Measurements from ENCODE around the gene ENTREP3. TPM values are rescaled to one million over a fixed set of nuclear protein-coding genes. Genes with fewer than 3 reads are reported as not detected.

ENTREP3 gene
- total RNA-seq, 1 experiment from 2014 or later: 20.7 TPM

- peak; percentile 99 for DNase-seq
- peak within 1 kb of the TSS; percentile 77 for H3K4me2 ChIP-seq (ENCODE audit: low read depth, low read length, poor library complexity, severe bottlenecking)
- H3K4me3 ChIP-seq (ENCODE audit: low read length): peak within 1 kb of the TSS; percentile 72
- peaks cover 21% of the 10 kb centered on the region for H3K36me3 ChIP-seq (ENCODE audit: insufficient read depth, low read length)
- no peaks in the 10 kb centered on the region for H3K27me3 ChIP-seq (ENCODE audit: low read length)
- no peaks in the 10 kb centered on the region for H3K9me3 ChIP-seq (ENCODE audit: low read length)
- peaks cover 8% of the 10 kb centered on the region; the same call in 1 of the 2 replicates for H4K20me1 ChIP-seq (ENCODE audit: insufficient read depth, low read depth, low read length)
- H3K79me2 ChIP-seq (ENCODE audit: low read length): peaks cover 32% of the 10 kb centered on the region
- peak within 1 kb of the TSS; percentile 76 for H3K9ac ChIP-seq (ENCODE audit: low read length)
- 0 out of 2 replicates have a peak within 1 kb of the TSS, but pooled peaks have one; percentile 51 for H2AFZ ChIP-seq (ENCODE audit: low read length)
- H3K9me2 ChIP-seq (replicated peaks; ENCODE audit: insufficient read depth, low read length): no peaks in the 10 kb centered on the region
- H3K4me1 ChIP-seq (ENCODE audit: low read length): peaks cover 29% of the 10 kb centered on the region
- peak within 1 kb of the TSS; percentile 78 for H3K27ac ChIP-seq (ENCODE audit: low read length)
Measured at GRCh38 chr1:155273343-155274245, 18.3 kb upstream of the ENTREP3 start, which contains the start of gene CLK2. Gene CLK2 (minus strand): TSS chr1:155273504. CDS start chr1:155270977, 2,527 bp downstream.

- Histone ChIP-seq H3K4me2 (ENCODE audit: low read depth, low read length, poor library complexity, severe bottlenecking) (peak overlapping the region; percentile 77), H4K20me1 (ENCODE audit: insufficient read depth, low read depth, low read length) (peaks cover 8% of the 10 kb centered on the region; the same call in 1 of the 2 replicates), H3K4me1 (ENCODE audit: low read length) (peaks cover 21% of the 10 kb centered on the region), H3K9me3 (ENCODE audit: low read length) (no peaks in the 10 kb centered on the region), H3K79me2 (ENCODE audit: low read length) (peaks cover 32% of the 10 kb centered on the region), H3K9me2 (replicated peaks; ENCODE audit: insufficient read depth, low read length) (no peaks in the 10 kb centered on the region), H3K4me3 (ENCODE audit: low read length) (peak overlapping the region; percentile 72), H3K36me3 (ENCODE audit: insufficient read depth, low read length) (peaks cover 29% of the 10 kb centered on the region), H3K9ac (ENCODE audit: low read length) (peak overlapping the region; percentile 76), H3K27me3 (ENCODE audit: low read length) (no peaks in the 10 kb centered on the region), H2AFZ (ENCODE audit: low read length) (no peak overlapping the region), H3K27ac (ENCODE audit: low read length) (peak overlapping the region; percentile 78)
- peak; percentile 82 for DNase-seq
Measured at GRCh38 chr1:155272466-155273342, 17.4 kb upstream of the ENTREP3 start.

GRCh38 chr1:155269381-155269780 lies 14.1 kb upstream of the ENTREP3 start:
- Histone ChIP-seq H3K4me1 (ENCODE audit: low read length) (peaks cover 17% of the 10 kb centered on the region), H3K79me2 (ENCODE audit: low read length) (peaks cover 32% of the 10 kb centered on the region), H3K9me3 (ENCODE audit: low read length) (no peaks in the 10 kb centered on the region), H4K20me1 (ENCODE audit: insufficient read depth, low read depth, low read length) (peaks cover 8% of the 10 kb centered on the region; the same call in 1 of the 2 replicates), H3K27me3 (ENCODE audit: low read length) (no peaks in the 10 kb centered on the region), H3K27ac (ENCODE audit: low read length) (no peak overlapping the region), H3K36me3 (ENCODE audit: insufficient read depth, low read length) (peaks cover 49% of the 10 kb centered on the region), H3K9ac (ENCODE audit: low read length) (no peak overlapping the region), H3K4me3 (ENCODE audit: low read length) (no peak overlapping the region), H3K4me2 (ENCODE audit: low read depth, low read length, poor library complexity, severe bottlenecking) (no peak overlapping the region), H2AFZ (ENCODE audit: low read length) (no peak overlapping the region), H3K9me2 (replicated peaks; ENCODE audit: insufficient read depth, low read length) (no peaks in the 10 kb centered on the region)
- no peak for DNase-seq

GRCh38 chr1:155268630-155269029 lies 13.3 kb upstream of the ENTREP3 start:
- Histone ChIP-seq H2AFZ (ENCODE audit: low read length) (no peak overlapping the region), H3K27ac (ENCODE audit: low read length) (no peak overlapping the region), H3K9ac (ENCODE audit: low read length) (no peak overlapping the region), H3K4me2 (ENCODE audit: low read depth, low read length, poor library complexity, severe bottlenecking) (no peak overlapping the region), H3K9me2 (replicated peaks; ENCODE audit: insufficient read depth, low read length) (no peaks in the 10 kb centered on the region), H3K79me2 (ENCODE audit: low read length) (peaks cover 30% of the 10 kb centered on the region), H3K9me3 (ENCODE audit: low read length) (no peaks in the 10 kb centered on the region), H3K4me1 (ENCODE audit: low read length) (peaks cover 13% of the 10 kb centered on the region), H3K36me3 (ENCODE audit: insufficient read depth, low read length) (peaks cover 56% of the 10 kb centered on the region), H3K27me3 (ENCODE audit: low read length) (no peaks in the 10 kb centered on the region), H3K4me3 (ENCODE audit: low read length) (no peak overlapping the region), H4K20me1 (ENCODE audit: insufficient read depth, low read depth, low read length) (peaks cover 8% of the 10 kb centered on the region; the same call in 1 of the 2 replicates)
- DNase-seq: no peak

GRCh38 chr1:155267373-155267772 lies 12.1 kb upstream of the ENTREP3 start:
- Histone ChIP-seq H3K27ac (ENCODE audit: low read length) (no peak overlapping the region), H2AFZ (ENCODE audit: low read length) (no peak overlapping the region), H3K4me3 (ENCODE audit: low read length) (no peak overlapping the region), H3K9me2 (replicated peaks; ENCODE audit: insufficient read depth, low read length) (no peaks in the 10 kb centered on the region), H3K79me2 (ENCODE audit: low read length) (peaks cover 18% of the 10 kb centered on the region), H3K9me3 (ENCODE audit: low read length) (no peaks in the 10 kb centered on the region), H3K9ac (ENCODE audit: low read length) (no peak overlapping the region), H3K4me1 (ENCODE audit: low read length) (peaks cover 16% of the 10 kb centered on the region), H3K4me2 (ENCODE audit: low read depth, low read length, poor library complexity, severe bottlenecking) (no peak overlapping the region), H3K36me3 (ENCODE audit: insufficient read depth, low read length) (peaks cover 61% of the 10 kb centered on the region), H4K20me1 (ENCODE audit: insufficient read depth, low read depth, low read length) (peaks cover 6% of the 10 kb centered on the region; the same call in 1 of the 2 replicates), H3K27me3 (ENCODE audit: low read length) (no peaks in the 10 kb centered on the region)
- DNase-seq: no peak

GRCh38 chr1:155266553-155266952 lies 11.3 kb upstream of the ENTREP3 start:
- Histone ChIP-seq H3K79me2 (ENCODE audit: low read length) (peaks cover 14% of the 10 kb centered on the region), H3K27ac (ENCODE audit: low read length) (no peak overlapping the region), H3K9me2 (replicated peaks; ENCODE audit: insufficient read depth, low read length) (no peaks in the 10 kb centered on the region), H3K9me3 (ENCODE audit: low read length) (no peaks in the 10 kb centered on the region), H3K36me3 (ENCODE audit: insufficient read depth, low read length) (peaks cover 59% of the 10 kb centered on the region), H3K27me3 (ENCODE audit: low read length) (no peaks in the 10 kb centered on the region), H2AFZ (ENCODE audit: low read length) (no peak overlapping the region), H3K9ac (ENCODE audit: low read length) (no peak overlapping the region), H4K20me1 (ENCODE audit: insufficient read depth, low read depth, low read length) (0 out of 2 replicates have a peak, but pooled peaks cover 4% of the 10 kb centered on the region), H3K4me3 (ENCODE audit: low read length) (no peak overlapping the region), H3K4me2 (ENCODE audit: low read depth, low read length, poor library complexity, severe bottlenecking) (no peak overlapping the region), H3K4me1 (ENCODE audit: low read length) (peaks cover 9% of the 10 kb centered on the region)
- no peak for DNase-seq

GRCh38 chr1:155263067-155263466 lies 7.8 kb upstream of the ENTREP3 start:
- H3K4me2 ChIP-seq (ENCODE audit: low read depth, low read length, poor library complexity, severe bottlenecking): peak overlapping the region; percentile 99

More at GRCh38 chr1:155263067-155263466, 7.8 kb upstream of the ENTREP3 start:
- Histone ChIP-seq H3K4me3 (ENCODE audit: low read length) (no peak overlapping the region), H3K9ac (ENCODE audit: low read length) (no peak overlapping the region), H3K9me3 (ENCODE audit: low read length) (no peaks in the 10 kb centered on the region), H2AFZ (ENCODE audit: low read length) (no peak overlapping the region), H3K27ac (ENCODE audit: low read length) (no peak overlapping the region), H3K9me2 (replicated peaks; ENCODE audit: insufficient read depth, low read length) (no peaks in the 10 kb centered on the region), H3K36me3 (ENCODE audit: insufficient read depth, low read length) (peaks cover 36% of the 10 kb centered on the region), H3K79me2 (ENCODE audit: low read length) (peaks cover 18% of the 10 kb centered on the region), H3K27me3 (ENCODE audit: low read length) (no peaks in the 10 kb centered on the region), H3K4me1 (ENCODE audit: low read length) (peaks cover 21% of the 10 kb centered on the region), H4K20me1 (ENCODE audit: insufficient read depth, low read depth, low read length) (no peaks in the 10 kb centered on the region)
- DNase-seq: no peak

All from Karpas-422 (cell line).